IPS-18c (cell line): Measurements from ENCODE around the gene ERO1A.

ENCODE experiments used
- H3K4me3 ChIP-seq: 2 replicates; pipeline ENCODE4 v1.7.0; 2013; ENCODE audit warnings: low read depth, mild to moderate bottlenecking, low read length, moderate library complexity; ENCODE audit not compliant: insufficient read depth
- H3K9me3 ChIP-seq: one replicate; pipeline ENCODE4 v1.6.1; 2013; ENCODE audit warnings: mild to moderate bottlenecking, low read length, moderate library complexity; ENCODE audit not compliant: control insufficient read depth, insufficient read depth

Gene ERO1A

GRCh38 chr14:52706286-52706685 lies 10.9 kb upstream of the ERO1A start:
- H3K4me3 ChIP-seq: peak overlapping the region; percentile 56; the same call in 1 of the 2 replicates
- H3K9me3 ChIP-seq: no peaks in the 10 kb centered on the region

- Histone ChIP-seq H3K9me3 (no peaks in the 10 kb centered on the region), H3K4me3 (no peak overlapping the region)
Observed at GRCh38 chr14:52703664-52704063, 8.3 kb upstream of the ERO1A start.

- Histone ChIP-seq H3K4me3 (no peak overlapping the region), H3K9me3 (no peaks in the 10 kb centered on the region)
Observed at GRCh38 chr14:52703225-52703624, 7.9 kb upstream of the ERO1A start.

- H3K4me3 ChIP-seq: no peak overlapping the region
Observed at GRCh38 chr14:52701223-52701622, 5.9 kb upstream of the ERO1A start.

GRCh38 chr14:52700701-52701172 lies 5.4 kb upstream of the ERO1A start:
- no peaks in the 10 kb centered on the region for H3K9me3 ChIP-seq
- H3K4me3 ChIP-seq: no peak overlapping the region

More at GRCh38 chr14:52701223-52701622, 5.9 kb upstream of the ERO1A start:
- no peaks in the 10 kb centered on the region for H3K9me3 ChIP-seq

- Histone ChIP-seq H3K4me3 (peak overlapping the region; percentile 94), H3K9me3 (no peaks in the 10 kb centered on the region)
Observed at GRCh38 chr14:52694761-52695480, 437 bp downstream of the ERO1A start.

- H3K4me3 ChIP-seq: no peak overlapping the region
- H3K9me3 ChIP-seq: no peaks in the 10 kb centered on the region
Observed at GRCh38 chr14:52693532-52693931, 1.8 kb downstream of the ERO1A start.

- no peaks in the 10 kb centered on the region for H3K9me3 ChIP-seq
- no peak overlapping the region for H3K4me3 ChIP-seq
Observed at GRCh38 chr14:52693036-52693435, 2.3 kb downstream of the ERO1A start.

GRCh38 chr14:52692248-52692962 lies 3.0 kb downstream of the ERO1A start:
- no peak overlapping the region for H3K4me3 ChIP-seq
- no peaks in the 10 kb centered on the region for H3K9me3 ChIP-seq

GRCh38 chr14:52690983-52691760 lies 4.2 kb downstream of the ERO1A start:
- no peaks in the 10 kb centered on the region for H3K9me3 ChIP-seq
- H3K4me3 ChIP-seq: no peak overlapping the region

- Histone ChIP-seq H3K4me3 (no peak overlapping the region), H3K9me3 (no peaks in the 10 kb centered on the region)
Observed at GRCh38 chr14:52686176-52686575, 9.2 kb downstream of the ERO1A start.

- no peaks in the 10 kb centered on the region for H3K9me3 ChIP-seq
- H3K4me3 ChIP-seq: no peak overlapping the region
Observed at GRCh38 chr14:52683985-52684520, 11.3 kb downstream of the ERO1A start.

- H3K4me3 ChIP-seq: no peak overlapping the region
- H3K9me3 ChIP-seq: no peaks in the 10 kb centered on the region
Observed at GRCh38 chr14:52678591-52678990, 16.8 kb downstream of the ERO1A start.

GRCh38 chr14:52663850-52664249 lies 31.5 kb downstream of the ERO1A start:
- Histone ChIP-seq H3K4me3 (no peak overlapping the region), H3K9me3 (no peaks in the 10 kb centered on the region)

GRCh38 chr14:52661314-52661713 lies 34.0 kb downstream of the ERO1A start:
- H3K9me3 ChIP-seq: no peaks in the 10 kb centered on the region
- no peak overlapping the region for H3K4me3 ChIP-seq

- H3K9me3 ChIP-seq: no peaks in the 10 kb centered on the region
- no peak overlapping the region for H3K4me3 ChIP-seq
Observed at GRCh38 chr14:52660832-52661231, 34.5 kb downstream of the ERO1A start.

GRCh38 chr14:52660325-52660724 lies 35.0 kb downstream of the ERO1A start:
- Histone ChIP-seq H3K9me3 (no peaks in the 10 kb centered on the region), H3K4me3 (no peak overlapping the region)
